ENCODE results near the gene NCAN.

DNA sequence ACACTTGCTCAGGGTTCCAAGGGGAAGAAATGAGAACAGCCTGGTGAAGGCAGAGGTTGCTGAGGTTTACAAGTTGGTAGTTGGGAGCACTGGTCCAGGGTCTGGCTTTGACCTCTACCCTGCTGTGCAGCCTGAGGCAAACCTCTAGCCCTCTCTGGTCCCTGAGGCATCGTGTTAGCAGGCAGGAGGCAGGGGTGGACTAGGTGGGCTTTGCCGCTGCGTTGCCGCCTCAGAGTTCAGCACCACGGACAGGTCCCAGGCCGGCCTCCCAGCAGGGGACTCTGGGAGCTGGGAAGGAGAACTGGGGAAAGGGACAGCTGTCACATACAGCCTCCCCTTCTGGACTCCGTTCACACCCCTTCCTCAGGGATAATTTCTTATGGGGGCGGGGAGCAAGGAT is 3.1 kb downstream of the NCAN start:
- TF ChIP-seq POLR2AphosphoS5 (IDR thresholded peaks at IDR 0.05; ENCODE audit: borderline replicate concordance, low read depth, low read length) = no peak
- no peak for TF ChIP-seq EZH2 (IDR thresholded peaks at IDR 0.05)
- TF ChIP-seq FOXP2 (optimal IDR thresholded peaks at IDR 0.05; ENCODE audit: control extremely low read depth, extremely low read length, insufficient read depth) = no peak

Data from SK-N-MC (cell line).